Skeletal muscle tissue (tissue), 4 donors: ENCODE measurements around the gene RASA3. TPM values are rescaled to one million over a fixed set of nuclear protein-coding genes. Genes with fewer than 3 reads are reported as not detected.

ENCODE experiments used
- H3K27ac ChIP-seq: one replicate; pipeline ENCODE4 v1.7.0; 2013; ENCODE audit warnings: mild to moderate bottlenecking, low read depth, low read length, inconsistent platforms
- H3K27me3 ChIP-seq, 3 donors: one replicate each; pipeline ENCODE4 v1.7.0; 2013; ENCODE audit warnings: low read length in 3 of 3; ENCODE audit not compliant: control insufficient read depth in 3 of 3, insufficient read depth in 3 of 3
- H3K36me3 ChIP-seq, 3 donors: one replicate each; pipeline ENCODE4 v1.7.0; 2013; ENCODE audit warnings: low read length in 3 of 3; ENCODE audit not compliant: control insufficient read depth in 3 of 3, insufficient read depth in 3 of 3
- H3K4me1 ChIP-seq, 3 donors: one replicate each; pipeline ENCODE4 v1.7.0; 2013; ENCODE audit warnings: low read length in 3 of 3, mild to moderate bottlenecking in 3 of 3; ENCODE audit not compliant: control insufficient read depth in 3 of 3, insufficient read depth in 3 of 3
- H3K4me3 ChIP-seq, 3 donors: one replicate each; pipeline ENCODE4 v1.7.0; 2013; ENCODE audit warnings: low read length in 3 of 3
- H3K9ac ChIP-seq, 3 donors: one replicate each; pipeline ENCODE4 v1.7.0; 2013; ENCODE audit warnings: low read length in 3 of 3, mild to moderate bottlenecking in 3 of 3, moderate library complexity in 2 of 3, low read depth in 1 of 3
- H3K9me3 ChIP-seq, 3 donors: one replicate each; pipeline ENCODE4 v1.7.0; 2013; ENCODE audit warnings: low read length in 3 of 3; ENCODE audit not compliant: control insufficient read depth in 3 of 3
- total RNA-seq: library from RNA; depleted of rRNA; stranded (reverse); fragments of >200 nt; gene quantifications from one replicate; pipeline ENCODE4 v1.2.3, GENCODE V29; 2014
- donor health status: Osteomylitis.

RASA3 gene
- total RNA-seq, 1 donor from 2014 or later = 14.1 TPM

DNA sequence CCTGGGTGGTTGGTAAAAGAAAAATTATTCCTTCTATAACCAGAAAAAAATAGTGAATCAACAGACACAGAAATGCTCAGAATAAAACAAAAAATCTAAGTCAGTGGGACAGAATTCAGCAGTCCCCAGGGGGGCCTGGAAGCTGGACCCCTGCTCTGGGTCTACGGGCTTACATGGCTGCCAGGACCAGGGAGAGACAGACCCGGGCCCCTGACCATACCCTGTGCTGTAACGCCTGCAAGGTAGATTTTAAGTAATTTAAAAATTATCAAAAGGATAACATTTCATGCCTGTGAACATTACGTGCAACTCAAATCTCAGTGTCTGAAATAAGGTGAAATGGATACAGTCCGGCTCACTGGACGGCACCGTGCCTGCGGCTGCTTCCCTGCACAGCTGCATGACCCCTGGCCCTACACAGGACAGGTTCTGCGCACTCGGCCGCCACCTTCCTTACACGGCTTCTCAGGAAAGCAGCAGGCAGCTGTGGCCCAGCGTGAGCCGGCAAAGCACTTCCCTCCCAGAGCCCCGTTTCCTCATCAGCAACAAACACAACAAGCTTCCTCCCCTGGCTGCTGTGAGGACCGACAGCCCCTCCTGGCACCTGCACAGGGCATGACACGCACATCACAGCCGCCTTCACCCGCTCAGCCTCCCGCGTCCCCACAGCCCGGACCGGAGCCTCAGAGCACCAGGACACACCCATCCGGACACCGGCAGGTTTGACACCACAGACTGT lies 22.2 kb downstream of the RASA3 start:
- Histone ChIP-seq H3K27ac (peak overlapping the region; percentile 24), H3K4me1 (peaks cover 67 to 89% (median 72%) of the 10 kb centered on the region in 3 donors)

DNA sequence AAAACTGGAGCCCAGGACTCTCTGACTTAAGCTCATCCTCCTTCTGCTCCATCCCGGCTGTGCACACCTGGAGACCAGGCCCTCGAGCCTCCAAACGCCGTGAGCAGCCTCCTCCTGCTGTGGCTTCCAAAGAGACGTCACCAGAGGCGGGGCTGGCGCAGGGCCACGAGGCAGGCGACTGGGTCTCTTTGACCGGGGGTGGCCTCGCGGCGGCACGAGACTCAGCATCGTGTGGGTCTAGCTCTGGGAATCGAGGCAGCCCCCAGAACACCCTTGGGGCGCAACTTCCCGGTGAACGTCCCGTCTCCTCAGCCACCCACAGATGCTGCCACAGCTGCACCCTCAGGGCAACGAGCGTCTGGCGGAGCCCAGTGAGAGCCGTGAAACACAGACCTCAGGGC lies 22.8 kb downstream of the RASA3 start:
- Histone ChIP-seq H3K9me3 (no peaks in the 10 kb centered on the region), H3K27ac (peak overlapping the region; percentile 24), H3K27me3 (no peaks in the 10 kb centered on the region), H3K4me1 (peaks cover 68 to 90% (median 71%) of the 10 kb centered on the region in 3 donors), H3K4me3 (no peak overlapping the region), H3K9ac (peak overlapping the region in 2 of 3 donors; percentile 43 to 54), H3K36me3 (peaks cover 0 to 2% (median 0%) of the 10 kb centered on the region in 3 donors)

More for the DNA sequence above, 22.2 kb downstream of the RASA3 start:
- no peaks in the 10 kb centered on the region for H3K9me3 ChIP-seq
- peaks cover 0 to 2% (median 0%) of the 10 kb centered on the region in 3 donors for H3K36me3 ChIP-seq
- H3K9ac ChIP-seq = peak overlapping the region; percentile 43 to 54 (median 53)
- H3K27me3 ChIP-seq = no peaks in the 10 kb centered on the region
- peak overlapping the region in 2 of 3 donors; percentile 28 to 49 for H3K4me3 ChIP-seq

GRCh38 chr13:114108894-114109293 lies 23.5 kb downstream of the RASA3 start:
- Histone ChIP-seq H3K36me3 (peaks cover 0 to under 1% (median 0%) of the 10 kb centered on the region in 3 donors), H3K9me3 (no peaks in the 10 kb centered on the region), H3K4me1 (peaks cover 65 to 83% (median 71%) of the 10 kb centered on the region in 3 donors), H3K27ac (peak overlapping the region; percentile 24), H3K27me3 (no peaks in the 10 kb centered on the region), H3K9ac (peak overlapping the region in 2 of 3 donors; percentile 16 to 43), H3K4me3 (no peak overlapping the region)

DNA sequence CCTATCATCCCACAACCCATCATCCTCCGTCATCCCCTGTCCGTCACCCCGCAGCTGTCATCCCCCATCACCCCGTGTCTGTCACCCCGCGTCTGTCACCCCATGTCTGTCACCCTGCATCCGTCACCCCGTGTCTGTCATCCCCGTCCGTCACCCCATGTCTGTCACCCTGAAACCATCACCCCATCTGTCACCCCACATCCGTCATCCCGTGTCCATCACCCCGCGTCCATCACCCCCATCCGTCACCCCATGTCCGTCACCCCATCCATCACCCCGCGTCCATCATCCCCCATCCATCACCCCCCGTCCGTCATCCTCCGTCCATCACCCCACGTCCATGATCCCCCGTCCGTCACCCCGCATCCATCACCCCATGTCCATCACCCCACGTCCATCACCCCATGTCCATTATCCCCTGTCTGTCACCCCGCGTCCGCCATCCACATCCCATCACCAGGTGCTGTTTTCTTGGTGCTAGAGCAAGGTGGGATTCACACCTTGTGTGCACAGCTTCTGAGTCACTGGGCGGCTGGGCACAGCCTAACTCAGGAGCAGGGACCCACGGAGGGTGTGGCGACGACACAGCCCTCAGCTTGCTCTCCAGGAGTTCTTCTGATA lies 24.2 kb downstream of the RASA3 start:
- H3K9me3 ChIP-seq = no peaks in the 10 kb centered on the region
- peaks cover 64 to 79% (median 70%) of the 10 kb centered on the region in 3 donors for H3K4me1 ChIP-seq
- no peaks in the 10 kb centered on the region for H3K27me3 ChIP-seq
- H3K4me3 ChIP-seq = peak overlapping the region in 1 of 3 donors; percentile 21
- peak overlapping the region; percentile 47 for H3K27ac ChIP-seq
- peak overlapping the region; percentile 16 to 56 (median 43) for H3K9ac ChIP-seq
- no peaks in the 10 kb centered on the region for H3K36me3 ChIP-seq

GRCh38 chr13:114107686-114108081 lies 24.7 kb downstream of the RASA3 start:
- Histone ChIP-seq H3K36me3 (no peaks in the 10 kb centered on the region), H3K9me3 (no peaks in the 10 kb centered on the region), H3K27ac (peak overlapping the region; percentile 47), H3K4me1 (peaks cover 58 to 77% (median 65%) of the 10 kb centered on the region in 3 donors), H3K4me3 (peak overlapping the region in 2 of 3 donors; percentile 13 to 21), H3K27me3 (no peaks in the 10 kb centered on the region), H3K9ac (peak overlapping the region; percentile 12 to 70 (median 56))

- peak overlapping the region; percentile 47 for H3K27ac ChIP-seq
- H3K4me1 ChIP-seq = peaks cover 53 to 77% (median 59%) of the 10 kb centered on the region in 3 donors
- peak overlapping the region; percentile 12 to 70 (median 16) for H3K9ac ChIP-seq
- no peaks in the 10 kb centered on the region for H3K36me3 ChIP-seq
- no peaks in the 10 kb centered on the region for H3K27me3 ChIP-seq
- no peaks in the 10 kb centered on the region for H3K9me3 ChIP-seq
- H3K4me3 ChIP-seq = peak overlapping the region in 1 of 3 donors; percentile 13
Measured at GRCh38 chr13:114106991-114107685, 25.3 kb downstream of the RASA3 start.

GRCh38 chr13:114106526-114106925 lies 25.9 kb downstream of the RASA3 start:
- H3K4me3 ChIP-seq = no peak overlapping the region
- H3K27me3 ChIP-seq = no peaks in the 10 kb centered on the region
- no peaks in the 10 kb centered on the region for H3K36me3 ChIP-seq
- H3K4me1 ChIP-seq = peaks cover 52 to 77% (median 59%) of the 10 kb centered on the region in 3 donors
- H3K27ac ChIP-seq = no peak overlapping the region
- no peaks in the 10 kb centered on the region for H3K9me3 ChIP-seq
- H3K9ac ChIP-seq = no peak overlapping the region

- H3K4me1 ChIP-seq = peaks cover 57 to 80% (median 64%) of the 10 kb centered on the region in 3 donors
Measured at GRCh38 chr13:114105521-114106225, 26.8 kb downstream of the RASA3 start.

DNA sequence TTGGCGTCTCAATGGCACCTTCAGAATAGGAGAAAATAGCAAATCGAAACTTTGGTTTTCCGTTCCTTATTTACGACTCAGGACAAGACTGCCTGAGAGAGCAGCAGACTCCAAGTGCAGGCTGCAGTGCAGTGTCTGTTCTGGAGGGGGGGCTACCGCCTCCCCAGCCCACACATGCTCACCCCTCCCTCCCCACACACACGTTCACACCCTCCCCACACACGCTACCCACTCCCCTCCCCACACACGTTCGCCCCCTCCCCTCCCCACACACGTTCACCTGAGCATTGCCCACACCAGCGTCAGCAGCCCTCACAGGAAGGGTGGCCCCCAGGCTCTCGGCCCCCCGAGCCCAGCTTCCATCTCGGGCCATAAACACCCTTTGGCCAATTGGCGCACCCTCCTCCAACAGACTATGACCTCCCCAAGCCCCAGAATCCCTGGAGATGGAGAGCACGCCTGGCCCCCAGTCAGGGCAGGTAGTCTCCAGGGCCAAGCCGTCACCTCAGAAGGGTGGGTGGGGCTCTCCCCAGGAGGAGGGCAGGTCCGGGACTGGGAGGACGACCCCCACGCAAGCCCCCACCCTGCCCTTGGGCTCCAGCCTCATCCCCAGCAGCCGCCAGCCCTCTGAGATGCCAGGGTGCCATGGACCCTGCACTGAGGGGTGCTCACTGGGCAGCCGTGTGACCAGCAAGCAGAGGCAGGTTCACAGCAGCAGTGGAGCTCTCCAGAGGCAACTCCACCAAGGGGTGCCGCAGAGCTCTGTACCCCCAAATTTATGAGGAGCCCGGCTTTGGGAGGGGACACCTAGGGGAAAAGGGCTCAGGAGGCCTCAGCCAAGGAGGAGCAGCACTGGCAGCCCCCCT lies 27.5 kb downstream of the RASA3 start:
- Histone ChIP-seq H3K9ac (peak overlapping the region in 1 of 3 donors; percentile 14), H3K4me3 (no peak overlapping the region), H3K36me3 (no peaks in the 10 kb centered on the region), H3K27ac (no peak overlapping the region), H3K4me1 (peaks cover 49 to 80% (median 63%) of the 10 kb centered on the region in 3 donors), H3K9me3 (no peaks in the 10 kb centered on the region), H3K27me3 (no peaks in the 10 kb centered on the region)

More at GRCh38 chr13:114105521-114106225, 26.8 kb downstream of the RASA3 start:
- no peak overlapping the region for H3K27ac ChIP-seq
- H3K27me3 ChIP-seq = no peaks in the 10 kb centered on the region
- H3K4me3 ChIP-seq = peak overlapping the region in 1 of 3 donors; percentile 31
- no peaks in the 10 kb centered on the region for H3K9me3 ChIP-seq
- H3K36me3 ChIP-seq = no peaks in the 10 kb centered on the region
- H3K9ac ChIP-seq = peak overlapping the region in 1 of 3 donors; percentile 14
